Epithelial cell of alveolus of lung (primary cell): ENCODE results near the gene GOLGA6C. TPM values are rescaled to one million over a fixed set of nuclear protein-coding genes. Genes with fewer than 3 reads are reported as not detected.

Experiments used
- total RNA-seq: library from RNA; depleted of rRNA; stranded (reverse); fragments of >200 nt; gene quantifications from 2 replicates; pipeline ENCODE4 v1.2.1, GENCODE V29; 2015

The GOLGA6C gene
- not detected in 2 replicates for total RNA-seq

GRCh38 chr15:75258034-75258433 lies at the start of gene GOLGA6C:
Gene GOLGA6C, plus strand, starts transcription at chr15:75258334. Its CDS starts 265 bp downstream, at chr15:75258599.

GRCh38 chr15:75282572-75282971 lies 24.4 kb downstream of the GOLGA6C start, which contains the start of gene GOLGA6D:
Gene GOLGA6D, plus strand, starts transcription at chr15:75282835. Its CDS starts 41 bp downstream, at chr15:75282876.

Other genes starting within 250 kb of the GOLGA6C start
- gene PPCDC, start 234.7 kb upstream of the GOLGA6C start, total RNA-seq = 10.1 and 16.8 TPM in 2 replicates
- gene C15orf39, start 56.5 kb upstream of the GOLGA6C start, total RNA-seq = 8.7 and 13.2 TPM in 2 replicates
- not detected in 2 replicates for gene GOLGA6D, start 24.5 kb downstream of the GOLGA6C start, total RNA-seq
- 82.4 and 108 TPM in 2 replicates for gene COMMD4, start 77.7 kb downstream of the GOLGA6C start, total RNA-seq
- 1.6 and 19.8 TPM in 2 replicates for gene NEIL1, start 88.7 kb downstream of the GOLGA6C start, total RNA-seq
- 56.0 and 82.2 TPM in 2 replicates for gene MAN2C1, start 110.3 kb downstream of the GOLGA6C start, total RNA-seq
- 30.4 and 30.5 TPM in 2 replicates for gene SIN3A, start 193.4 kb downstream of the GOLGA6C start, total RNA-seq